HCT116 (cell line): ENCODE results near the gene TRIM67. TPM values are rescaled to one million over a fixed set of nuclear protein-coding genes. Genes with fewer than 3 reads are reported as not detected.

Source experiments
- ATF3 ChIP-seq: IDR thresholded peaks from 2 replicates; pipeline ENCODE4 v1.6.1; 2012
- CTCF ChIP-seq, 3 experiments: fragments of 200-600 bp in 1 of 3; sonication (generic) in 1 of 3; IDR thresholded peaks in 2 of 3; conservative IDR thresholded peaks in 1 of 3; 2 replicates each; pipeline ENCODE4 v1.5.1; 2012 to 2017; ENCODE audit warnings: low read depth in 2 of 3, low read length in 2 of 3, antibody characterized with exemption in 1 of 3, borderline replicate concordance in 1 of 3, control low read depth in 1 of 3, mild to moderate bottlenecking in 1 of 3, mixed read lengths in 1 of 3, mixed run types in 1 of 3, moderate library complexity in 1 of 3; ENCODE audit not compliant: insufficient read depth in 1 of 3
- EZH2phosphoT487 ChIP-seq: fragments of 200-600 bp; IDR thresholded peaks from 2 replicates; pipeline ENCODE4 v1.6.1; 2018; ENCODE audit warnings: antibody characterized with exemption, borderline replicate concordance
- JUND ChIP-seq: IDR thresholded peaks from 2 replicates; pipeline ENCODE4 v1.6.1; 2012
- MAX ChIP-seq: IDR thresholded peaks from 2 replicates; pipeline ENCODE4 v1.6.1; 2012
- POLR2AphosphoS5 ChIP-seq: IDR thresholded peaks from 2 replicates; pipeline ENCODE4 v1.6.1; 2011; ENCODE audit warnings: mild to moderate bottlenecking, low read depth, low read length, moderate library complexity
- SP1 ChIP-seq: IDR thresholded peaks from 2 replicates; pipeline ENCODE4 v1.6.1; 2012; ENCODE audit warnings: low read depth
- YY1 ChIP-seq: IDR thresholded peaks from 2 replicates; pipeline ENCODE4 v1.6.1; 2011; ENCODE audit warnings: low read length, low read depth, moderate library complexity, mild to moderate bottlenecking; ENCODE audit not compliant: insufficient replicate concordance; ENCODE audit errors: extremely low read depth
- ZBTB33 ChIP-seq: IDR thresholded peaks from 2 replicates; pipeline ENCODE4 v1.6.1; 2011; ENCODE audit warnings: mild to moderate bottlenecking, low read length, moderate library complexity; ENCODE audit not compliant: insufficient replicate concordance; ENCODE audit errors: extremely low read depth
- total RNA-seq: library from RNA; stranded (reverse); gene quantifications from one replicate; pipeline ENCODE4 v1.2.1, GENCODE V29; 2021; ENCODE audit not compliant: unreplicated experiment

Gene TRIM67
- total RNA-seq, 1 experiment from 2014 or later = 0.02 TPM

- TF ChIP-seq CTCF (IDR thresholded peaks at IDR 0.05 in 2 of 3, conservative IDR thresholded peaks at IDR 0.05 in 1 of 3; ENCODE audit: borderline replicate concordance in 1 of 3, insufficient read depth in 1 of 3, low read depth in 2 of 3, low read length in 2 of 3) = no peak
- TF ChIP-seq EZH2phosphoT487 = no peak
- no peak for TF ChIP-seq SP1
- TF ChIP-seq ATF3 = no peak
- no peak for TF ChIP-seq MAX
- TF ChIP-seq ZBTB33 = no peak
- no peak for TF ChIP-seq POLR2AphosphoS5
- no peak for TF ChIP-seq JUND
- TF ChIP-seq YY1 = no peak
- TF ChIP-seq, all 23 proteins: peak for 0
Measured at GRCh38 chr1:231162970-231163829, 1.3 kb downstream of the TRIM67 start (continued).
